IPS DF 4.7 (cell line): ENCODE data around the gene SHANK3.
"Not testable (repeated sequence)": the region's sequence is repeated elsewhere in the genome, so short reads cannot be mapped to it uniquely, and the experiment has no call there.

Experiments used
- DNase-seq: peaks from one replicate; pipeline ENCODE4 v3.0.0-alpha.2; 2013; ENCODE audit warnings: low spot score; ENCODE audit errors: extremely low read depth

SHANK3 gene

DNA sequence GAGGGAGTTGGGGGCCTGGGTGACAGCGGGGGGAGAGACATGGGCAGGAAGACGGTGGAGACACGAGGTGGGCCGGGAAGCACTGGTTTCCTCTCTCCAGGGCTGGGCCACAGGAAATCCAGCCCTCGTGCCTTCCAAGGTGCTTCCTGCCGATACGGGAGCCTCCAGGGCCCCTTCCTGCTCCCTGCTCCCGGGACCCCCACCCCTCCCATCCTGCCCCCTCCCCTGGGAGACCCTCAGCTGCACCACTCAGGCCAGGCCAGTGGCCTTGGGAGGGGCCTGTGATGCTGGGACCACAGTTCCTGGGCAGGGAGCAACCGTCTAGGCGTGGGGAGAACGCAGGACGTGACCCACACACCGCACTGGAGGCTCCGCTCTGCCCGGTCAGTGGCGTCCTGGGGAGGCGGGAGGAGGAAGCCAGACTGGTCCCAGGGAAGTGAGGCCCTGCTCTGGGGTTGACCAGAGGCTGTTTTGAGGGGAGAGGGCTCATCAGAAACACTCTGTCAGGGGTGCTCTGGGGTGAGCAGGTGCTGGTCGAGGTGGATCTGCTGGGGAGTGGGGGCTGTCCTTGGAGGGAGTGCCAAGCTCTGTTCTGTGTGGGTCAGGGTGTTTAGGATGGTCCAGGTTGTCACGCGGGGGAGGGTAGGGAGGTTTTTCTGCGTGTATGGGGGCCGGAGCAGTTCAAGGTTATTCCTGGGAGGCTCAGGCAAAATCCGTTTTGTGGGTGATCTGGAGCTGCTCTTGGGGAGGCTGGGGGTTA is at the start of gene SHANK3:
Gene SHANK3 (plus strand): TSS at position 353 of the 760 bp plus-strand sequence.
- DNase-seq, result no peak

- DNase-seq, result no peak
Measured at GRCh38 chr22:50624347-50625130, 48.1 kb upstream of the SHANK3 start.

DNA sequence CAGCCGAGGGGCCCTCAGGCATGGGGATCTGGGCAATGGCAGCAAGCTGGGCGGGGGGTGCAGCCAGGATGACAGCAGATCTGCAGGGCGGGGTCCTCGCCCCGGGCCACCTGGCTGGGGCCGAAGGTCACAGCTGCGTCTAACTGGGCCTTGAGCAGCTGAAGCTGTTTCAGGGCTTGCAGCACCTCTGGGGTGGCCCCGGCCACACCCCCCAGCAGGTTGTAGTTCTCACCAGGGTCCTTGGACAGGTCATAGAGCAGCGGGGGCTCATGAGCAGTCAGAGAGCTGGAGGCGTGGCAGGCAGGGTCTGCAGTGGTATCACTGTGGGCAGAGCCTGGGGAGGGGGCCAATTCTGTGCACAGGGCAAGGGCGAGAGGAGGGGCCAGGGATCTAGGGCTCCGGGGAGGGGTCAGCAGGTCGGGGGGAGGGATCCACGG is 47.5 kb upstream of the SHANK3 start:
- DNase-seq, result no peak

DNA sequence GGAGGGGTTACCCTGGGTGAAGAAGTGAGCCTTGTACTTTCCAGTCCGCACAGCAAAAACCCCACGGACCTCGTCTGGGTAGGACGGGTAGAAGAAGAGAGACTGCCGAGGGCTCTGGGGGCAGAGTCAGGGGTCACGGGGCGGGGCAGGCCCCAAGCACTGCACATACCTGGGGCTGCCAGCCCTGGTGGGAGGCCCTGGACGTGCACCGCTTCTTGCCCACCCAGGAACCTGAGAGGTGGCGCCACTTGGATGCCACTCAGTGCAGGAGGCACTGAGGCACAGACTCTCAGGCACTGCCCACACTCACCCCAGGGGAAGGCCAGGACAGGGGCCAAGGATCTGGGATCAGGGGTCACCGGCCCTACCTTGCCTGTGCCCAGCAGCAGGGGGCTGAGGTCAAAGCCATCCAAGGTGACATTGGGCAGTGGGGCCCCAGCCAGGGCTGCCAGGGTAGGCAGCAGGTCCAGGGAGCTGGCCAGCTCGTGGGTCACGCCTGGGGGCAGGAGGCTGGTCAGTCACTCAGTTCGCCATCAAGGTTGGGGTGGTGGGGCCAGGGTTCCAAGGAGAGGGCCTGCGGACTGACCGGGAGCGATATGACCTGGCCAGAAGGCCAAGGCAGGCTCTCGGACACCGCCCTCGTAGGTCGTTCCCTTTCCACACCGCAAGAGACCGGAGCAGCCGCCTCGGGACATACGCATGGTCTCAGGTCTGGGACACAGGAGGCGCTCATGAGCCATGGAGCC is 46.9 kb upstream of the SHANK3 start:
- DNase-seq, result no peak

GRCh38 chr22:50626314-50626849 is 46.2 kb upstream of the SHANK3 start:
- DNase-seq, result no peak

DNA sequence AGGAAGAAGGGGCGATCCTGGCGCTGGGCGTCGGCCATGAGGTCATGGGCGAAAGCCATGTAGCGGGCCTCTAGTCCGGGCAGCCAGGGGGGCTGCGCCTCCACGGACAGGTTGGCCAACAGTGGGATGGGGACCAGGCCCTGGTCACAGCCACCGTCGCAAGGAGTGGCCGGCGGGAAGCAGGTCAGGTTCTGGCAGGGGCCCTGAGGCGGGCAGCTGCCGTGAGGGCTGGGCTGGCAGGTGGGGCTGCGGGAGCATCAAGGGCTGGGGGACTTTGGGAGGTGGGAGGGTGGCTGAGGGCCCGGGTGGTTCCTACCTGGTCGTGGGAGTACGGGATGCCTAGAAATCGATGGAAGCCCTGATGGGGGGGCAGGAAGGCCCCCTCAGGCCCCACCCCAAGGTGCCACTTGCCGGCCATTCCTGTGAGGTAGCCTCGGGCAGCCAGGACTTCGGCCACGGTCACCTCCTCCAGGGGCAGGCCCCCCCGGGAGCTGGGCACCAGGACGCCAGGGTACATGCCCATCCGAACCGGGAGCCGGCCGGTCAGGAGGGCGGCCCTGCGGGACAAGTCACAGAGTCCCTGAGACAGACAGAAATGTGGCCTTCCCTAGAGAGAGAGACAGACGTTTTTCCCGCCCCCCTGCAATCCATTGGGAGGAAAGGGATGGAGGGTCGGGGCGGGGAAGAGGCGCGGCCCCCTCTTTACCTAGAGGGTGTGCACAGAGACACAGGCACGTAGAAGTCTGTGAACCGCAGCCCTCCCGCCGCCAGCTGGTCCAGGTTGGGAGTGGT is 45.6 kb upstream of the SHANK3 start:
- DNase-seq, result no peak

DNA sequence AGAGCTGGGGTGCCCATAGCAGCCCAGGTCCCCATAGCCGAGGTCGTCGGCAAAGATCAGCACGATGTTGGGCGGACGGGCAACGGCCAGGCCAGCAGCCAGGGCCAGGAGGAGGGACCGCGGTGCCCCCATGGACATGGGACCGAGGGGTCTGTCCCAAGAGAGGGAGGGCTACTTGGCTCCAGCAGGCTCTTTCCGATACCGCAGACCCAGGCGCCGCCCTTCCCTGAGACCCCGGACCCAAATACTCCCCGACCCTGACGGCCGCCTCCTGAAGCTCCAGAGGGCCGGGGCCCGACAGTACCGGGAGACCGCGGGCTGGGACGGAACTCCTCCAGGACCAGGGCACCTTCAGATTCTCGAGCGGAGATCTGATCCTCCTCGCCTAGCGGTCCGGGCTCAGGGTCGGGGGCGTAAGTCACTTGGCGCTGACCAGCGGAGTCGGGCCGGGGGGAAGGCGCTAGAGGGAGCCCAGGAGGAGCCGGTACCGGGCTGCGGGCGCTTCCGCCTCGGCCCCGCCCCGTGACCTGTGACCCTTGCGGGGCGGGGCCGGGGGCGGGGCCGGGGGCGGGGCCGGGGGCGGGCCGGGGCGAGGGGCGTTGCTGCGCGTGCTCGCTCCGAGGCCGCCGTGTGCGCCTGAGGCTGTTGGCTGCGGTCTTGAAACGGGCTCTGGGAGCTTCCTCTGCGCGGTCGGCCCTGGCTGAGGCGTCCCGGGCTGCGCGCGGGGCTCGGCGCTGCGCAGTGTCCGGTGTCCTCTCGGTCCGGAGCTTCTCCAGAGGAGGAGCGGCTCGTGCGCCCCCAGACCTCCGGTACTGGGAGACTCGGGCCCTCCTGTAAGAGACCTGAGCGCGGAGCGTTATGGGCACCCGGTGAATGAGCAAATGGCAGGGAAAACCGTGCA is 44.7 kb upstream of the SHANK3 start, which contains the start of gene ARSA:
Gene ARSA (minus strand): TSS at position 511 of the 901 bp plus-strand sequence. CDS start 373 bp downstream, at position 138.
- no peak for DNase-seq

DNA sequence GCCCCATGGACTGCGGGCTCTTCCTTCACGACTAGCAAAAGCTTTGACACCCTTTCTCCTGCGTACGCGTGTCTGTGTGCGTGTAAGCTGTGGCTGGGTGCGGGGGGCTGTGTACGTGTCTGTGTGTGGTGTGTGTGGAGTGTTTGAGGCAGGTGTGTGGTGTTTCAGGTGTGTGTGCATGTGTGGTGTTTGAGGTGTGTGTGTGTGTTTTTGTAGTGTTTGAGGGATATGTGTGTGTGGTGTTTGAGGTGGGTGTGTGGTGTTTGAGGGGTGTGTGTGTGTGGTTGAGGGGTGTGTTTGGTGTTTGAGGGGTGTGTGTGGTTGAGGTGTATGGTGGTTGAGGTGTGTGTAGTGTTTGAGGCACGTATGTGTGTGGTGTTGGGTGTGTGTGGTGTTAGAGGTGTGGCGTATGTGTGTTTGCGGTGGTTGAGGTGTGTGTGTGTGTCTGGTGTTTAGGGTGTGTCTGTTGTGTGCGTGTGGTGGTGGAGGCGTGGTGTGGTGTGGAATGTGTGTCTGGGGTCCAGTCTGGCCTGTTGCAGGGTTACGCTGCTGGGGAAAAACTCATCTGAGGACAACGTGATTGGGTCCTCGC is 44.0 kb upstream of the SHANK3 start:
- no peak for DNase-seq

- no peak for DNase-seq
Measured at GRCh38 chr22:50630376-50630775, 42.2 kb upstream of the SHANK3 start.

GRCh38 chr22:50633086-50633485 is 39.5 kb upstream of the SHANK3 start:
- no peak for DNase-seq

- DNase-seq, result no peak
Measured at GRCh38 chr22:50633771-50634170, 38.9 kb upstream of the SHANK3 start.

- DNase-seq, result no peak
Measured at GRCh38 chr22:50635591-50635990, 37.0 kb upstream of the SHANK3 start.

DNA sequence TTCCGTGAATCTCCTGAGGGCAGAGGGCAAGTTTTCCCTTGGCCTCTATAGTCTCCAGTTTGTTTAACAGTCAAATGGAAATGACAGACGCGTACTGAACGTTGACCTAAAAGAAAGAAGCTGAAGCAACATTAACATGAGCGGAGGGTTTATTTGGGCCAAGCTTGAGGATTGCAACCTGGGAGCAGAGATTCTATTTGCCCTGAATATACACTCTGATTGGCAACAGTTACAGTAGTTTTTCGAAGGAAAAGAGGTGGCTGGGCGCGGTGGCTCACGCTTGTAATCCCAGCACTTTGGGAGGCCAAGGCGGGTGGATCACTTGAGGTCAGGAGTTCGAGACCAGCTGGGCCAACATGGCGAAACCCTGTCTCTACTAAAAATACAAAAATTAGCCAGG is 32.3 kb upstream of the SHANK3 start:
- not testable (repeated sequence) for DNase-seq

GRCh38 chr22:50640857-50641647 is 31.6 kb upstream of the SHANK3 start:
- DNase-seq, result no peak

- no peak for DNase-seq
Measured at GRCh38 chr22:50641696-50642607, 30.7 kb upstream of the SHANK3 start.

DNA sequence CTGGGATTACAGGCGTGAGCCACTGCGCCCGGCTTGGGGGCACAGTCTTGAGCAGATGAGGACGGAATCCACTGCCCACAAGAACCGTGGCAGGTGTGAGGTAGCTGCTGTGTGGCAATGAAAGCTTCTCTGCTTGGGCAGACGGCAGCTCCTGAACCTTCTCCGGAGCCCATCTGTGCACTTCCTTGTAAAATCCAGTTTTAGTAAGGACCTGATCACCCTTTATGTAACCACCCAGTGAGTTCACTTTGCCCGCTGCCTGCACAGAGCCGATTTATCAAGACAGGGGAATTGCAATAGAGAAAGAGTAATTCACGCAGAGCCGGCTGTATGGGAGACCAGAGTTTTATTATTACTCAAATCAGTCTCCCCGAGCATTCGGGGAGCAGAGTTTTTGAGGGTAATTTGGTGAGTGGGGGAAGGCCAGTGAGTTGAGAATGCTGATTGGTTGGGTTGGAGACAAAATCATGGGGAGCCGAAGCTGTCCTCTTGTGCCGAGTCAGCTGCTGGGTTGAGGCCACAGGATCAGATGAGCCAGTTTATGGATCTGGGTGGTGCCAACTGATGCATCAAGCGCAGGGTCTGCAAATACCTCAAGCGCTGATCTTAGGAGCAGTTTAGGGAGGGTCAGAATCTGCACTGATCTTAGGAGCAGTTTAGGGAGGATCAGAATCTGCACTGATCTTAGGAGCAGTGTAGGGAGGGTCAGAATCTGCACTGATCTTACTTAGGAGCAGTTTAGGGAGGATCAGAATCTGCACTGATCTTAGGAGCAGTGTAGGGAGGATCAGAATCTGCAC is 29.4 kb upstream of the SHANK3 start:
- not testable (repeated sequence) for DNase-seq

DNA sequence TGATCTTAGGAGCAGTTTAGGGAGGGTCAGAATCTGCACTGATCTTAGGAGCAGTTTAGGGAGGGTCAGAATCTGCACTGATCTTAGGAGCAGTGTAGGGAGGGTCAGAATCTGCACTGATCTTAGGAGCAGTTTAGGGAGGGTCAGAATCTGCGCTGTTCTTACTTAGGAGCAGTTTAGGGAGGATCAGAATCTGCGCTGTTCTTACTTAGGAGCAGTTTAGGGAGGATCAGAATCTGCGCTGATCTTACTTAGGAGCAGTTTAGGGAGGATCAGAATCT is 28.9 kb upstream of the SHANK3 start:
- DNase-seq, result not testable (repeated sequence)
